Upper lobe of left lung (tissue), 4 donors: Measurements from ENCODE around the gene NLRX1.

Experiments used
- CTCF ChIP-seq, 6 experiments: fragments of 450-650 bp in 4 of 6; fragments of 200-600 bp in 2 of 6; sonication (generic) in 2 of 6; IDR thresholded peaks; one replicate each; pipeline ENCODE4 v1.5.1; 2016 to 2019; ENCODE audit warnings: antibody characterized with exemption in 6 of 6
- EP300 ChIP-seq, 4 donors: sonication (generic); formaldehyde crosslinking; IDR thresholded peaks; one replicate each; pipeline ENCODE4 v1.5.1; 2017; ENCODE audit warnings: antibody characterized with exemption in 4 of 4, control low read depth in 2 of 4
- POLR2A ChIP-seq, 4 donors: fragments of 450-650 bp; IDR thresholded peaks; one replicate each; pipeline ENCODE4 v1.5.1; 2016 to 2017; ENCODE audit warnings: antibody characterized with exemption in 4 of 4, mild to moderate bottlenecking in 2 of 4
- POLR2AphosphoS5 ChIP-seq, 2 donors: sonication (generic); formaldehyde crosslinking; IDR thresholded peaks; one replicate each; pipeline ENCODE4 v1.5.1; 2017; ENCODE audit warnings: antibody characterized with exemption in 2 of 2

- TF ChIP-seq POLR2AphosphoS5 (IDR thresholded peaks at IDR 0.05) (no peak), CTCF (IDR thresholded peaks at IDR 0.05) (no peak), POLR2A (IDR thresholded peaks at IDR 0.05) (no peak), EP300 (IDR thresholded peaks at IDR 0.05) (no peak)
Measured at GRCh38 chr11:119148720-119149017, 19.9 kb upstream of the NLRX1 start.
